T-helper 1 cell (primary cell): ENCODE measurements around the gene CTAGE9.
"Not testable (repeated sequence)": the region's sequence is repeated elsewhere in the genome, so short reads cannot be mapped to it uniquely, and the experiment has no call there.

ENCODE experiments used
- DNase-seq, 5 donors: peaks; one replicate each; pipeline ENCODE4 v3.0.0-alpha.2; 2012 to 2020
- total RNA-seq, 4 donors: gene quantifications; one replicate each; lab custom pipeline; 2026; lab: John Stamatoyannopoulos, UW

Gene CTAGE9, protein sequence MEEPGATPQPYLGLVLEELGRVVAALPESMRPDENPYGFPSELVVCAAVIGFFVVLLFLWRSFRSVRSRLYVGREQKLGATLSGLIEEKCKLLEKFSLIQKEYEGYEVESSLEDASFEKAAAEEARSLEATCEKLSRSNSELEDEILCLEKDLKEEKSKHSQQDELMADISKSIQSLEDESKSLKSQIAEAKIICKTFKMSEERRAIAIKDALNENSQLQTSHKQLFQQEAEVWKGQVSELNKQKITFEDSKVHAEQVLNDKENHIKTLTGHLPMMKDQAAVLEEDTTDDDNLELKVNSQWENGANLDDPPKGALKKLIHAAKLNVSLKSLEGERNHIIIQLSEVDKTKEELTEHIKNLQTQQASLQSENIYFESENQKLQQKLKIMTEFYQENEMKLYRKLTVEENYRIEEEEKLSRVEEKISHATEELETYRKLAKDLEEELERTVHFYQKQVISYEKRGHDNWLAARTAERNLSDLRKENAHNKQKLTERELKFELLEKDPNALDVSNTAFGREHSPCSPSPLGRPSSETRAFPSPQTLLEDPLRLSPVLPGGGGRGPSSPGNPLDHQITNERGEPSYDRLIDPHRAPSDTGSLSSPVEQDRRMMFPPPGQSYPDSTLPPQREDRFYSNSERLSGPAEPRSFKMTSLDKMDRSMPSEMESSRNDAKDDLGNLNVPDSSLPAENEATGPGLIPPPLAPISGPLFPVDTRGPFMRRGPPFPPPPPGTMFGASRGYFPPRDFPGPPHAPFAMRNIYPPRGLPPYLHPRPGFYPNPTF
- total RNA-seq: 0 to 0.23 (median 0) reads per million in 4 donors

DNA sequence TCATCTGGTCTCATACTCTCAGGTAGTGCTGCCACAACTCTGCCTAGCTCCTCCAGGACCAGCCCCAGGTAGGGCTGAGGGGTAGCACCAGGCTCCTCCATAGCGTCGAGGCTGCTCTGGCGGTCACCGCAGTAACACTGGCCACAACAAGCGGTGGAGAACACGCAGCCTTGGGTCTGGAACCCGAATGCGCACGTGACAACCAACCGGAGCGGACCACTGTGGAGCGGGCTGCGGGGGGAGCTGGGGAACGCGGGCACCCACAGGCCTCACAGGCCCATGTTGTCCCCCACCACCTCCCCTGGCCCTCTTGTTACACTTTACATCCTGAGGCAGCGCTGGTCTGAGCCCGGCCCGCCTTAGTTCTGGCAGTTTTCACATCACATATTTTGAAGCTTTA is at the start of gene CTAGE9:
CTAGE9 (minus strand) TSS at position 101 of the 400 bp plus-strand sequence; CDS start at position 101, 0 bp downstream.
- DNase-seq: not testable (repeated sequence)

DNA sequence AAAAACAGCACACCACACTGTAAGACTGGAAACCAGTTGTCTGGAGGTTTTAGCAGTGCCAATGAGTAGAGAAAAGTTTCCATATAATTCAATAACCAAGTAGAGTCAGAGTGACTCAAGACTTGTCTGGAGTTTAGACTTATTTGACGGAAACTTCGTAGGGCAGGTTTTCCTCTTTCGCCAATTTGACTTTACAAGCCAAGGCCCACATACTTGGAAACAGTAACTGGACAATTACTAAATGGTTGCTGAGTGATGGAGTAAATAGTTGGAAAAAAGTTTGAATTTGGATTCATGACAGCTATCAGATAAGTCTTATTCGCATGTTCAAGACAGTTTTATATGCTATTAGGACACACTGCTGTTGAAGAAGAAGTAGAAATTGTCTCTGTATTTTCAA is 48.1 kb upstream of the CTAGE9 start:
- DNase-seq: no peak

DNA sequence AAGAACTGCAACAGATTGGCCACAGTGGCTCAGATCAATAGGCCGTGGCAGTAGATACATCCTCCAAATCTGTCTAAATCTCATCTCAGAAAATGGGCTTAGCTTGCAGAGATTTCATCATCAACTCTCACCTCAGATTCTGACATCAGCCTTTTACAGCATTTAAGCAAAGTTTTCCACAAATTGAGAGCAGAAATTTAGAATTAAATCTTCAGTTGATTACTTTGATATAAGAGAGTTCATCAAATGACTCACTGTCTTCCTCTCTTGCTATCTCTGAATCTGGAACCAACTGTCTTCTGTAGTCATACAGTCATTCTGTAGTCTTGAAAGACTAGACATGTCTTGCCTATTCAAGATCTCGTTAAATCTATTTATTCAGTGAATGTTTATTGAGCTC is 45.2 kb upstream of the CTAGE9 start:
- no peak for DNase-seq

DNA sequence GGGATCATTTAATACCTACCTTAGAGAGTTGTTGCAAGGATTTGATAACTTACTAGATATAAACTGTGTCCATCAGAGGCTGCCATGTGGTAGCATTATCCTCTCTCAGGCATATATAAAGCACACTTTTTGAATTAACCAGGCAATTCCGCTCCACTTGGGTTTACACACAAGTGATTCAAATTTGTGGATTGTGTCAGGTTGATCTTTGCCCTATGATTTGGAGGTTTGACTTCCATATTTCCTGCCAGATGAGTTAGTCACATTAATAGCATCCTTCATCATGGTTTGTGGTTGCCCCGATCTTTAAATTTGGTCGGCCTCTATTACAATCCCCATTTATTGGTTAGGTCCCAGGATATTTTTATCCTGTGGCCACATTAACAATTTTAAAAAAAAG is 44.8 kb upstream of the CTAGE9 start:
- DNase-seq: no peak

DNA sequence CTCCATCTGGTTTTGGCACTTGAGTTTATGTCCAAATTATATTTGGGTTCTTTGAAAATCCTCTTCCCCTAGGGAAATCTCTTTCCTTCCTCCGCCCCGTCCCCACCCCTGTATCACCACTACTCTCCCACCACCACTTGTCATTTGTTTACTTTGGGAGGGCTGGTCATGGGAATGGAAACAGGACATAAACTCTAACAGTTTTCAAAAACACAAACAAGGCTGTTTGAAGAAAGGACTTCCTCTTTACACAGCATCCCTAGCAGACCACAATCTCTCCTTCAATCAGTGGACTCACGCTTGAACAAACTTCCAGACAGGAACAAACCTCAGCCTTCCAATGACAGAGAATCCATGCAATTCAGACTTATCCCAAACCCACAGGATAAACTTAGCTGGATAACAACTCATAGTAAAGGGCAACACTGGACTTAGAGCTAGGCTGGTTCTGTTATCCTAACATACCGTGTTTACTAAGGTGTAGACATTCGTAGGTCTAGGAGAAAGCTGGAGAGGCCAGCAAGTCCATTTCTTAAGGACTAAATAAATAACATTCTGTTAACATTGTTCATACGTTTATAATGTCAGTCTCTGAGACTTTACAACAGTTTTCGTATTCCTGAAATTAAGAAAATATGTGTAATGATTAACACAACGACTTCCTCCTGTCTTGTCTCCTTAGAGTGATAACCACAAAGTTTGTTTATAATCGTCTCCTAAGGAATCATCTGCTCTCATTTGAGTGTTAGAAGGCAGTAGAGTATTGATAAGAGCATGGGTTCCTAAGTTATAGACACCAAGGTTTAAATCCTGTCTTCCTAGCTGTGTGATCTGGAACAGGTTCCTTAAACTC is 44.1 kb upstream of the CTAGE9 start:
- DNase-seq: no peak

DNA sequence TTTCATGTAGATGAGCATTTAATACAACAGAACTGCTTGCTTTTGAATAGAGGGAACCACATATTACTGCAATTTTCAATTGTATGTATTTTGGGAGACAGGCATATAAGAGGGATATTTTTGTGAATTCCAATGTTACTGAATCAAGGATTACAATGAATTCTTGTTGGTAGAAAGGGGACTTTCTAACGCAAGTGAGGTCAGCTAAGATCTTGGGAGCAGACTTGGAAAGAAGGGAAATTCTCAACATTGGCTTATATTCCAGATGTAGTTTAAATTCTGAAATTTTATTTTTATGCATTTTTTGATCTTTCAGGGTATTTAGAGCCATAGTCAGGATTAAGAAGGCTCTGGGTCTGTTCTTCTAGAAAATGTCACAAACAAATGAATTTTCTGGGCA is 43.3 kb upstream of the CTAGE9 start:
- no peak for DNase-seq

DNA sequence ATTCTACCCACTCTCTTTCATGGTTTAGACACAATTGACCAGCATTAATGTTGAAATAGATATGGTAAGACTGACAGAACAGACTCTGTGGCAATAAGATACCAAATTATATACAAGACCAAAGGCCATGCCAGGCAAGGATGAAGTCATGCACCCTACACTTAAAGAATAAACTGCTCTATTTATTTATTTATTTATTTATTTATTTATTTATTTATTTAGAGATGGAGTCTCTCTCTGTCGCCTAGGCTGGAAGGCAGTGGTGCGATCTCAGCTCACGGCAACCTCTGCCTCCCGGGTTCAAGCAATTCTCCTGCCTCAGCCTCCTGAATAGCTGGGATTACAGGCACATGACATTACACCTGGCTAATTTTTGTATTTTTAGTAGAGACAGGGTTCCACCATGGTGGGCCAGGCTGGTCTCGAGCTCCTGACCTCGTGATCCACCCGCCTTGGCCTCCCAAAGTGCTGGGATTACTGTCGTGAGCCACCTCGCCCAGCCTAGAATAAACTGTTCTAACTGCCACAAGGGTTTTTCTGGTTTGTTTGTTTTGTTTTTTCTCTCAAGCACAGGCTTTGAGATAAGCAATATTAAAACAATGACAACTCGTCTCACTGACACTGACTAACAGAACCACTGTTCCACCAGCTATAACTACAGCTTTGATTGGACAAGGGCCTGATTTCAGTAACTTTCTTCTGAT is 40.3 kb upstream of the CTAGE9 start:
- DNase-seq: not testable (repeated sequence)

DNA sequence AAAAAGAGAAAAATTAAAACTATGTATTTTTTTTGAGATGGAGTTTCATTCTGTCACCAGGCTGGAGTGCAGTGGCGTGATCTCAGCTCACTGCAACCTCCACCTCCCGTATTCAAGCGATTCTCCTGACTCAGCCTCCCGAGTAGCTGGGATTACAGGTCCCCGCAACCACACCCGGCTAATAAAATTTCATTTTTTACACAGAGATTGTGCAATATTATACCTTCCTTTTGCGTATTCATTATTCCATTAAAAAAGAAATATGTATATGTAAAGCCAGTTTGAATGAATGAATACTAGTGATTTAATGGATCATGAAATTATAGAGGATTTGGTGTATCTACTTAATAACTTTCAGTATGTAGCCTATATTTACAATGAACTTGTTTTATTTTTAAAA is 38.2 kb upstream of the CTAGE9 start:
- no peak for DNase-seq

DNA sequence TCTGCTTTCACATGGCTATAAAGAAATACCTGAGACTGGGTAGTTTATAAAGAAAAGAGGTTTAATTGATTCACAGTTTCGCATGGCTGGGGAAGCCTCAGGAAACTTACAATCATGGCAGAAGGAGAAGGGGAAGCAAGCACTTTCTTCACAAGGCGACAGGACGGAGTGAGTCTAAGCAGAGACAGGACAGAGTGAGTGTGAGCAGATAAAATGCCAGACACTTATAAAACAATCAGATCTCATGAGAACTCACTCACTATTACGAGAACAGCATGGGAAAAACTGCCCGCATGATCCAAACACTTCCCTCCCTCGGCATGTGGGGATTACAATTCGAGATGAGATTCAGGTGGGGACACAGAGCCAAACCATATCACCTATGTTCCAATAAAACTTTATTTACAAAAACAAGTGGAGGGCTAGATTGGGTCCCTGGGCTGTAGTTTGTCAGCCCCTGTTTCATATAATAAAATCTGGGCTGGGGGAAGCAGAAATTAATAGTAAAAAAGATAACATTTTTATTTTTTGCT is 37.1 kb upstream of the CTAGE9 start:
- DNase-seq: no peak

DNA sequence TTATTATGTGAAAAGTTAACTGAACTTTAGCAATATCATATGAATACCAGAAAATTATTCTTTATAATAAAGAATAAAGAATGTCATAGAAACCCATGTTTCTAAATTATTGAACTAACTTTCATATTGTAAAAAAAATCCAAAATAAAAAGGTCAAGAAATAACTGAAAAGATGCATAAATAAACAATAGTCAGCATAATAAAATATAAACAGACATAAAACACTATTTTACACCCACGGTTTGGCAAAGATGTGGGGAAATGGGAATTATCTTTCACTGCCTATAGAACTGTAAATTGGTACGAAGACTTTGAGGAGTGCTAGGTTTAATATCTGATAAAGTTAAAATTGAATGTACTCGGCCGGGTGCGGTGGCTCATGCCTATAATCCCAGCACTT is 34.7 kb upstream of the CTAGE9 start:
- DNase-seq: no peak

DNA sequence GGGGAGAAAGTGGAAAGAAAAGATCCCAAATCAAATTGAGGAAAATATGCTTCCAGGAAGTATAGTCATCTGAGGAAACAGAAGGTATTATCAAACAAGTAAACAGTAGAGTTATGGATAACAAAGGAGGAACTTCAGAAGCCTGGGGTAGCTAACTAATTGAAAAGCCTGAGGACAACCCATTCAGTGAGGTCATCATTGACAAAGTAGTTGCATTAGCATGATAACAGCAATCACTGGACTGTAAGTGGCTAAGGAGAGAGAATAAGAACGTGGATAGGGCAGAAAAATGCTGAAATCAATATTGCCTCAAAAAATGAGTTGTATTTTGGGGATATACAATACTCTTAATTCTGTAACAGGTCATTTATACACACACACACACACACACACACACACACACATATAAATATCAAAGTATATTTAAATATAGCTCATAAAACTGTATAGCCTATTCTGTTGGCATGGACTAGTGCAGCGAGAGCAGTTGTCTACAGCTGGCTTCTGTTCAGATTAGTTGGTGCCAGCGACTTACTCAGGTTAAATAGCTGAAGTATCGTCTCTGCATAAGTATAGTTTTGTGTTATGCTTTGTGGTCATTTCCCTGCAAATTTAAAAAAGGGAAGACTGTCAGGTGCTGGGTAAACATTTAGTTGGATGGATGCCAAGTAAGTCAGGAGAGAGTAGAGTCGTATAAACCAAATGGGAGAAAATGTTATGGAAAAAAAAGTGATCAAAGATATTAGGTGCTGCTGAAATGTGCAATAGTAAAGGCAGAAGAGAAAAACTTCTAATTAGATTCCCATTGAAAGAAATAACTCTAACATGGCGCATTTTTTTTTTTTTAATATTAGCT is 33.8 kb upstream of the CTAGE9 start:
- no peak for DNase-seq

DNA sequence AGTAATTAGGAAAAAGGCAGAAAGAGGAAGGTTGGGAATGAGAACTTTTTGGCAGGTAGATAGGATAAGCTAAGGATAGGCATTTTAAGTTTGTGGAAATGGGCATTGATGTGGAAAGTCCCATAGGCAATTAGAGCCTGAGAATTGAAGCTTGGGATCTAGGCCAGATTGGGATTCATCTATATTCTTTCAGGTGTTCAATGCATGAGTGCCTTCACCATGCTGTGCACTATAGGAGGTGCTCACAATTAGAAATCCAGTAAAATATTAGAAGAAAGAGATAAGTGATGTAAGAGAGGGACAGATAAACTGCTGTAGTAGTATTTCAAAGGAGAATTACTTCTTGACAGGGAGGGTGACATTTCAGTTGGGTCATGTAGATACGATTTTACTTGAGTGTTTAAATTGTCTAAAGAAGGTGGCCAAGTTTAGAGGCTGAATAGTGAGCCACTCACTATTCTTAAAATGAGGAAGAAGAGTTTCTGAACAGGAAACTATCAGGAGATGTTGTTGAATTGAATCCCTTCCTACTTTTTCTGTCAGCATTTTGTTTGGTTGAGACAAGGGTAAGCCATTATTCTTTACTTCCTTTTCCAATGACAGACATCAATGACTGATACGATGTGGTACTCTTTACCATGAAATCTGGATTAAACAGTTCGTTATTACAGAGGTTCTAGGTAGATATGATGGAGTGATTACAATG is 31.0 kb upstream of the CTAGE9 start:
- no peak for DNase-seq

DNA sequence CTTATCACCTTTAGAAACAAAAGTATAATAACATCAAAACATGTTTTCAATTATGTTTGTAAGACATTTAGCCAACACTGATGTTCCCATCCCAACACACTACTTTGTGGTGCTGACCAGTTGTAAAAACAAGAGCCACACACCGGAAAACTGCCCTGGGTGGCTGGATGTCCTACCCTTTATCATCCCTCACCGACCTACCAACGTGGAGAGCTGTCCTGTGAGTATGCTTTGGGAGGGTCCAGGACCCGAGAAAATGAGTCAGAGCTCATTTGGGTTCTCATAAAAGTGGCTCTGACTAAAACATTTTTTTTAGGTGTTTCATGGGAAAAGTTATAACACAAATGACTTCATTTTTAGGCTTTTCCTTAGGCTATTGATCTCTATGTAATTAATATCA is 29.3 kb upstream of the CTAGE9 start:
- no peak for DNase-seq

DNA sequence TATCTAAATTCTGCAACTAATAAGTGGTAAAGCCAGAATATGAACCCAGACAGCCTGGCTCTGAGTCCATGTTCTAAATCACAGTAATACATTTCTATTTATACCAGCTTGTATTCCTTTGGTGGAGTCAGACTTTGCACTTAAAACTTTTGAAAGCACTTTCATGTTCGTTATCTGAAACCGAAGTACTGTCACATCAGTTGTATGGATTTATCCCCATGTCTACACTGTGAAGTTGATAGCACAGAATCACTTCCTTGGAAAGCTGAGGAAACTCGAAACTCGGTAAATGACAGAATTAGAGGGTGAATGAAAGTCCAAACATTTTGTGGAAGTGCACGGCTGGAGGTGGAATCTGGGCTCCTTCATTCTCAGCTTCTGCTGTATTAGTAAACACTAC is 28.3 kb upstream of the CTAGE9 start:
- no peak for DNase-seq

DNA sequence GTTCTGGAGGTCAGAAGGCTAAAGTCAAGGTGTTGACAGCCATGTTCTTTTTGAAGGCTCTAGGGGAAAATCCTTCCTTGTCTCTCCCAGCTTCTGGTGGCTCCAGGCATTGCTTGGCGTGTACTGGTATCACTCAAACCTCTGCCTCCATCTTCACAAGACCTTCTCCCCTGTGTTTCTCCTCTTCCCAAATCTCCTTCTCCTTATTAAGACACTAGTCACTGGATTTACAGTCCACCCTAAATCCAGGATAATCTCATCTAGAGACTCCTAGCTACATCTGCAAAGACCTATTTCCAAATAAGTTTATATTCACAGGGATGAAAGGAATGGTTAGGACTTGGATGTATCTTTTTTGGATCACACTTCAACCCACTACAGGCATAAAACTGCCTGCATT is 26.0 kb upstream of the CTAGE9 start:
- no peak for DNase-seq

DNA sequence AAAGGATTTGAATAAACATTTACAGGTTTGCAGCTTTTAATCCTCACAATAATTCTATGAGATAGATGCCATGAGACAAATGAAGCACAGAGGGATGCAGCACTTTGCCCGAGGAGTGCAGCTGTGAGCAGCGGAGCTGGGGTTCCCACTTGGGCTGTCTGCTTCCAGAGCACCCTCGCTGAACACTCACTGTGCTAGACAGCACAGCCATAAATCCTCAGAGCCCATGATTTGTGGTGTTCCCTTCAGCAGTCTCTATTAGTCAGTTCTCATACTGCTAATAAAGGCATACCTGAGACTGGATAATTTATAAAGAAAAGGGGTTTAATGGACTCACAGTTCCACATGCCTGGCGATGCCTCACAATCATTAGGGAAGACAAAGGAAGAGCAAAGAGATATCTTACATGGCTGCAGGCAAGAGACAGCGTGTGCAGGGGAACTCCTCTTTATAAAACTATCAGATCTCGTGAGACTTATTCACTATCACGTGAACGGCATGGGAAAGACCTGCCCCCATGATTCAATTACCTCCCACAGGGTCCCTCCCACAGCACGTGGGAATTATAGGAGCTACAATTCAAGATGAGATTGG is 25.3 kb upstream of the CTAGE9 start:
- DNase-seq: no peak

DNA sequence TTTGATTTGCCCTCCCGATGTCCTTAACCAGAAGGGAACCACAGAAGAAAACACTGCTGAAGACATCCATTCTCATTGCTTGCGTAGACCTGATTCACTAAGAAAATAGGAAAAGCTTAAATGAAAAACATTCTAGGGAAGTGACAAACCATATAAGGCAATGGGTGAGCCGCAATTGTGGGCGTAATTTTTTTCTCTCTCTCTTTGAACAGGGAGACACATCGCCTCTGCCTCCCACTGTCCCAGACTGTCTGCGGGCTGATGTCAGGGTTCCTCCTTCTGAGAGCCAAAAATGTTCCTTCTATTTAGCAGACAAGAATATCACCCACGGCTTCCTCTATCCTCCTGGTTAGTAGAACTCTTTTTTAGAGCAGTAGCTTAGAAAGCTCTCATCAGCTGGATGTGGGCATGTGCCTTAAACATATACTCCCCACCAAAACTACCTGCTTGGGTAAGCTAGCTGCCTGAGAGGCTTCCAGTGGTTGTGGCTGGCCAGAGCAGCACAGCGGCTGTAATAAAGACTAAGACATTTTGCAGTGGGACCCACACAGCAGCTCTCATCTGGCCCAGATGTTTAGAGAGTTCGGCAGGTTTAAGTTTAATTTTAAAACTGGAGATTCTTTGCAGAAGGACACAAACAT is 22.7 kb upstream of the CTAGE9 start:
- DNase-seq: no peak

DNA sequence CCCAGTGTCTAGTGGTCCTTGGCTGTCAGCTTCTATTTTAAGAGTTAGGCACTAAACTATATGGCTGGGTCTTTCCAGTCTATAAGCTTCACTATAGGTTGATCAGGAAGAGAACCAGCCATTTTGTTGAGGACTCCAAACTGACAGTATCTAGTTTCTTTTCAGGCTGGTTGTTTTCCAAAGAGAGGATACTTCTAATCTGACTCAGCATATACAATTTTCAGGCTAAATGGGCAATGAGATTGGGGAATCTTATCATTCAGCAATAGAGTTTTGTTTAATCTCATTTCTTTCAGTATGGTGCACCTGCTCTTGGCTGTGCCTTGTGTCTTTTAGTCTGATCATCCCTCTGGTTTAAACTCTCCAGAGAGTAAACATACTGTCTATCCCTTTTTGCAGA is 20.4 kb upstream of the CTAGE9 start:
- no peak for DNase-seq

DNA sequence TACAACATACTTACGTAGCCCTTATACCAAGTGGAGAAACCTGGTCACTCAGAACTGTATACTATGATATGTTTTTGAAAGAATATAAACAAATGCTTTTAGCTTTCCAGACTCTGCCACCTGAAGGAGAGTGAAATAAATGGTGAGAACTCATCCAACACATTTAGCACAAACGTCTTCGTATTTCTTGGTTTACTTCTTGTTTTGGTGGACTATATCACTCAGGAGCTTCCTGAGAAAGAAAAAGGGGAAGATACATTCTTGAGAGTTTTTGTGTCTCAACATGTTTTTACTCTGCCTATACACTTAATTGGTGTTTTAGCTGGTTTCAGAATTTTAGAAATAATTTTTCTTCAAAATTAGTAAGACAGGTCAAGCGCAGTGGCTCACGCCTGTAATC is 19.4 kb upstream of the CTAGE9 start:
- no peak for DNase-seq

DNA sequence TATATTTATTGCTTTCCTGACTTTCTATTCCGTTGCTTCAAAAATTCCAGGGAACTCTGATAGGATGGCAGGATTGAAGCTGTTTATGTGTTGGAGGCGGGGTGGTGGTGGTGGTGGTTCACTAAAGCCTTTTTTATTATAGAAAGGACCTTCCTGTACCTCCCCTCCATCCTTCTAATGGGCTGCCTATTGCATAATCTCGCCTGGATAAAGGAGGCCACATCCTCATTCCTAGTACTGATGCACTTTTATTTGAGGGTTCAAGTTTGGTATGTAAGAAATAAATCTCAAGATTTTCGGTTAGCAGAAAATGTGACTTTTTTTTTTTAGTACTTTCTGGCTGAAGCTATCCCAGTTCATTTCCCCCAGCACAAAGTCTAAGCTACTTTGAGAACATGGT is 18.7 kb upstream of the CTAGE9 start:
- no peak for DNase-seq
